Left cardiac atrium (tissue), 4 donors: ENCODE measurements around the gene AHCTF1. TPM values are rescaled to one million over a fixed set of nuclear protein-coding genes. Genes with fewer than 3 reads are reported as not detected.
A peak's percentile ranks its signal among the peaks of the same experiment; 100 is the strongest.
"Not testable (repeated sequence)": the region's sequence is repeated elsewhere in the genome, so short reads cannot be mapped to it uniquely, and the experiment has no call there.

ENCODE experiments used
- ATAC-seq, 2 donors: fragments of 200-7000 bp; cut with Tn5 transposase; one replicate each; pipeline ENCODE4 v1.9.1; 2020; ENCODE audit warnings: mild to moderate bottlenecking in 2 of 2, moderate library complexity in 2 of 2
- DNase-seq: peaks from one replicate; pipeline ENCODE4 v3.0.0-alpha.2; 2020
- intact Hi-C, 2 donors: fragments of 100-400 bp; cut with DNase I; formaldehyde crosslinking; loops; one replicate each; pipeline versions ENCODE4 v1.14.1 to v1.15.1; 2022 to 2023
- total RNA-seq, 2 donors: library from RNA; stranded (reverse); fragmentation: NEBNext Ultra II Directional; extraction: Animal tissue kit (Norgen Biotek cat#: 25700); gene quantifications; one replicate each; pipeline ENCODE4 v1.2.1, GENCODE V29; 2021
- donor health status: DM: no; HTN: yes; CAD: no.
- donor health status: DM: no; HTN: yes; CAD: no; lungs with severe emphysema.
- donor health status: DM: yes; HTN: yes; CAD: no.
- donor health status: Dilated cardiomyopathy.

Gene AHCTF1
- total RNA-seq, 2 donors from 2014 or later, result 20.0 to 23.6 TPM

DNA sequence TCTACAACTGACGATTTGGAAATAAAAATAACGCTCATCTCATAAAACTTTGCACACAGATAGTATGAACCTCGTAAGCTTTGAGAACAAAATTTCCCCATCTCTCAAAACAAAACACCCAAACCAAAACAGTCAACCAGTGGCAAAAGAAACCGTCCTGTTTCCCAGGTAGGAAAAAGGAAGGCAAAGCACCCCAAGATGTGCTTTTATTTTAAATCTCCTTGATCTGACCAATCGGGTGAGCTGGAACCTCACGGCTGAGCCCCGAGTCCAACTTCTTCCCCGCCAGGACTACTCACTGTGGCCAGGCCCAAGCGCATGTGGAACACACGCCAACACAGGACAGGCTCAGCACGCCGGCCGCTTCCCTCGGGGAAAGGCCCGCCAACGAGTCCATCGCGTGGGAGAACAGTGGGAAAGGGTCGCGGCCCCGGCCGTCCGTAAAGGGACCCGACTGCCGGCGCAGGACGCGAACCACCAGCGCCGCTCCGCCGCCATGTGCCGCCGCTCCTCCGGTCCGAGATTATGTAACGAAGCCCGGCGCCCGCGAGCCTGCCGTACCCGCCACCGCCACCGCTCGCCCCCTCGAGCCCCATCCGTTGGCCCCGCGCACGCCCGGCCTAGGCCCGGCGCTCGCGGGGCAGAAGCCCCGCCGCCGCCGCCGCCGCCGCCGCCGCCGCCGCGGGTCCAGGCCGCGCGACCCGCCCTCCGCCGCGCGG, 759 bp downstream of the AHCTF1 start:
- intact Hi-C loops, result no loop called here
- ATAC-seq (peak in 1 of 2 donors; percentile 24), DNase-seq (peak; percentile 74)

GRCh38 chr1:246925997-246926626, 5.6 kb downstream of the AHCTF1 start:
- DNase-seq (no peak), ATAC-seq (no peak)
- intact Hi-C loops, result no loop called here

- intact Hi-C loops, result no loop called here
- ATAC-seq, result no peak
These were observed 7.8 kb downstream of the AHCTF1 start for GRCh38 chr1:246923900-246924299.

GRCh38 chr1:246923482-246923881, 8.3 kb downstream of the AHCTF1 start:
- DNase-seq (no peak), ATAC-seq (no peak)
- intact Hi-C loops, result no loop called here

More at GRCh38 chr1:246923900-246924299, 7.8 kb downstream of the AHCTF1 start:
- DNase-seq, result no peak

- DNase-seq (no peak), ATAC-seq (no peak)
- intact Hi-C loops, result no loop called here
These were observed 10.3 kb downstream of the AHCTF1 start for GRCh38 chr1:246921481-246921880.

DNA sequence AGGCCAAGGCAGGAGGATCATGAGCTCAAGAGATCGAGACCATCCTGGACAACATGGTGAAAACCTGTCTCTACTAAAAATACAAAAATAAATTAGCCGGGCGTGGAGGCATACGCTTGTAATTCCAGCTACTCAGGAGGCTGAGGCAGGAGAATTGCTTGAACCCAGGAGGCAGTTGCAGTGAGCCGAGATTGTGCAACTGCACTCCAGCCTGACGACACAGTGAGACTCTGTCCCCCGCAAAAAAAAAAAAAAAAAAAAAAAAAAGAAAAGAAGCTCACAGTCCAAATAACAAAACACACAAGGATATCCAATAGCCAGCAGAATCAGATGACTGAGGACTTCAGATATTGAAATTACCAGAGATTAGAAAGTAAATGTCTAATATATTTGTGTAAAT, 11.8 kb downstream of the AHCTF1 start:
- ATAC-seq, result no peak
- no peak for DNase-seq
- intact Hi-C loops, result no loop called here

GRCh38 chr1:246916026-246916923, 15.5 kb downstream of the AHCTF1 start:
- peak; percentile 21 to 77 for ATAC-seq
- DNase-seq, intact Hi-C loops: not testable (repeated sequence)

DNA sequence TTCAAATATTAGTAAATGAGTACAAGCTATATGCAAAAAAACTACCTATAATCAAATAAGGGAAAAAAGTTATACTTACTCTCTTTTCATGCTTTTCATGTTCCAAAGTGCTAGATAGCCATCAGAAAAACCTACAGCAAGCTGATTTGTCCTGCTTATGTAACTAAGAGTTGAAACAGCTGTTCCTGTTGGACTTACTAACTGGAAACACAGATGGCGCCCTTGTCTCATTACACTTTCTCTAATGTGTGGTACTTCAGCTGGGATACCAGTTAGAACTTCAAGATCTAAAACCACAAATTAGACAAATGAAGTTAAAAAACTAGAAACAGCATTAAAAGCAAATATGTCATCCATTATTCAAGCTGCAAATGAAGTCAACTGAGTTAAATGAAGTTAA, 24.3 kb downstream of the AHCTF1 start:
- ATAC-seq (peak; percentile 59), DNase-seq (no peak)
- intact Hi-C loops, result loop anchor here in 1 of 2 donors (10.0 kb wide), 1 partner anchor 47 kb away; no protein-coding TSS in a partner anchor

GRCh38 chr1:246906833-246907232, 24.9 kb downstream of the AHCTF1 start:
- intact Hi-C loops, result loop anchor here in 1 of 2 donors (10.0 kb wide), 1 partner anchor 48 kb away; no protein-coding TSS in a partner anchor
- no peak for DNase-seq
- no peak for ATAC-seq

DNA sequence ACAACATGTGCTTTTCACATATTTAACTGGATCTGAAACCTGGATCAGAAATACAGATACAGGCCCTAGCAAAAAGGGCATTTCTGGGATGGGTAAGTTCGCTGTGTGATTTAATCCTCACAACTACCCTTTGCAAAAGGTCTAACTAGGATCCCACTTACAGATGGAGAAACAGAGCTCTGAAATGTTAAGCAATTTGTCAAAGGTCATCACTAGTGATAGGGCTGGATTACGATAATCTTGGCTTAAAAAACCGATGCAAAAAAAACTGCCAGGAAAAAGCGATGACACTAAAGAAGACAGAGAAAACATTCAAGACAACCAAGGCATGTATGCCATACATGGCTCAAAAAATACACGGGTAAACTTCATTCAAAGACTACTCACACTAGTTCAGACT, 29.9 kb downstream of the AHCTF1 start:
- DNase-seq (no peak), ATAC-seq (no peak)
- intact Hi-C loops, result loop anchor here in 1 of 2 donors (10.0 kb wide), 1 partner anchor 53 kb away; no protein-coding TSS in a partner anchor

DNA sequence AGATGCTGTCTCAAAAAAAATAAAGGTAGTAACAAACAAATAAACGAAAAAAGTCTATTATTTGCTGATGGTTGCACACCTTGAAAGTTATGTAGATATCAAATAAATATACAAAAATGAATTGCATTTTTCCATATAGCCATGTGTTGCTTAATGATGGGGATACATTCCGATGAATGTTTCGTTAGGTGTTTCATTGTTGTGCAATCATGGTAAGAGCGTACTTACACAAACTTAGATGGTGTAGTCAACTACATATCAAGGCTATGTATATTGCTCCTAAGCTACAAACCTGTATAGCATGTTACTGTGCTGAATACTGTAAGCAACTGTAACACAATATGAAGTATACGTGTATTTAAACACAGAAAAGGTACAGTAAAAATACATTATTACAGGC, 34.4 kb downstream of the AHCTF1 start:
- DNase-seq (no peak), ATAC-seq (no peak)
- intact Hi-C loops, result no loop called here

DNA sequence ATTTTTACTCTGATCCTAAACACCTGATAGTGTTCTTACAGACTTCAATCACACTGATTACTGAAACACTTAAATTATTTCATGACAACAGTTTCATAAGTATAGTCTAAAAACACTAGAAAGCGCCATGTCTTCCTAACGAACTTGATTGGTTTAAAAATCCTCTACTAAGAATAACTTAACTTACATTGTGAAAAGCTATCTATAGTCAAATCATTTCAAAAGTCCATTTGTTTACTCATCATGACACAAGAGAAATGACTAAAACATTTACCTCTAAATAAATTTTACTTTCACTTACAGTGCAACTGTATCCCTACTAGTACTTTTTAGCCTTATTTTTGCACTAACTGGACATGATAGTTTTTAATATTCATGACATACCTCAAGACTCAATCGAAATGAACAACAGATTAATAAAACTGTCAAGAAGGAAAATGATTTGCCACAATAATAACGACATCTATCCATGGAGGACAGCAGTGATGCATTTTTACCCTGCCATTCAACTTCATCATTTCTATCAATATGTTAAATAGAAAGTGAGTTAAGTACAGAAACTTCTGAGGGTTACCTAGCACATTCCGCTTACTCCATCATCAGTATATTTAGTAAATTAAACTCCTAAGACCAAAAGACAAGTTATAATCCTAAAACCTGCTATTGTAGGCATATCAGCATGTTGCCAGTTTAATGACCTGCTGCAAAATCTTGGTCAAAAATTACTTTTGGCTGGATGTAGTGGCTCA, 38.4 kb downstream of the AHCTF1 start:
- DNase-seq (no peak), ATAC-seq (no peak)
- intact Hi-C loops, result no loop called here

GRCh38 chr1:246891105-246891504, 40.6 kb downstream of the AHCTF1 start:
- no peak for ATAC-seq
- no peak for DNase-seq
- intact Hi-C loops, result no loop called here

DNA sequence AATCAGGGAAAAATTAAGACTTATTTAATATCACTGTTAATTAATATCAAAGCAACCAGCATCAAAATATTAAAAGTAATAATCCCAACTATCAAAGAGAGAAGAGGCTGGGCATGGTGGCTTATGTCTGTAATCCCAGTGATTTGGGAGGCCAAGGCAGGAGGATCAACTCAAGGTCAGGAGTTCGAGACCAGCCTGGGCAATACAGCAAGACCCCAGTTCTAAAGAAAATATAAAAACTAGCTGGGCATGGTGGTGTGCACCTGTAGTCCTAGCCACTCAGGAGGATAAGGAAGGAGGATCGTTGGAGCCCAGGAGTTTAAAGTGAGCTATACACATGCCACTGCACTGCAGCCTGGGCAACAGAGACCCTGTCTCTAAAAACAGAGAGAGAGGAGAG, 43.2 kb downstream of the AHCTF1 start:
- DNase-seq, result no peak
- ATAC-seq, result no peak
- intact Hi-C loops, result no loop called here

- ATAC-seq, intact Hi-C loops, DNase-seq: not testable (repeated sequence)
These were observed 46.4 kb downstream of the AHCTF1 start for GRCh38 chr1:246885389-246885788.

- no peak for ATAC-seq
- intact Hi-C loops, result no loop called here
- DNase-seq, result no peak
These were observed 53.2 kb downstream of the AHCTF1 start for GRCh38 chr1:246878551-246878950.

GRCh38 chr1:246876431-246876830, 55.3 kb downstream of the AHCTF1 start:
- ATAC-seq, result no peak
- DNase-seq, result no peak
- intact Hi-C loops, result no loop called here

GRCh38 chr1:246875041-246876026, 56.4 kb downstream of the AHCTF1 start:
- no peak for ATAC-seq

More at GRCh38 chr1:246875041-246876026, 56.4 kb downstream of the AHCTF1 start:
- intact Hi-C loops, result no loop called here
- no peak for DNase-seq
